ENCODE results near the gene NEUROG1. TPM values are rescaled to one million over a fixed set of nuclear protein-coding genes. Genes with fewer than 3 reads are reported as not detected.

The NEUROG1 gene
- polyA plus RNA-seq, 3 donors = not detected

DNA sequence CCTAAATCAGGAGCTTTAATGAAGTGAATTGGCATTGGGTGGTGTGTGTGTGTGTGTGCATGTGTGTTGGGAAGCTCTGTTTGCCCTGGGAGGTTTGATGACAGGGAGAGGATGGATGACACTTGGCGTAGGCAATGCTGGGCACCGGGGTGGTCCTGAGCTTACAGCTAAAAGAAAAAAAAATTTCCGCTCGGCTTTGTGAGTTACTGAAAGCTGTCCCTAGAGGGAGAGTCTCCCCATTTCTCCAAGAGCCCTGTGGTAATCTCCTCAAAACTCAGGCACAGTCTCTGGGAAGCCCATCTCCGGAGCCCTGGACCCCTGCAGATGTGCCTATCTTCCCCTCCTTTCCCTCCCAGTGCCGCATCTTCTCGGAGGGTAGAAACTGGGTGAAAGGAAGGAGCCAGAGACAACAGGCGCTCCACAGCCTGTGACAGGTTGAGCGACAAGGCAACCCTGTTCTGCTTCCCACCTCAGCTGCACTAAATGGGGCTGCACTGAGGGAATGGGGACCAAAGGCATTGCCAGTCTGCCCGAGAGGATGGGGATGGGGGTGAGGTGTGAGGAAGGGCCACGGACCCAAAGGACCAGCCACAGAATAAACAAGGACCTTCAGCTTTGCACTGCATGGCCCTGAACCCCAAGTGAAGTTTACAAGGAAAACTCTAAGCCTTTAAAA, 47.8 kb downstream of the NEUROG1 start:
- peak overlapping the region in 2 of 7 donors; percentile 0 to 6 for H3K27ac Mint-ChIP-seq
- intact Hi-C loops (cut with micrococcal nuclease) = no loop called here
- TF ChIP-seq, protein P1, sequence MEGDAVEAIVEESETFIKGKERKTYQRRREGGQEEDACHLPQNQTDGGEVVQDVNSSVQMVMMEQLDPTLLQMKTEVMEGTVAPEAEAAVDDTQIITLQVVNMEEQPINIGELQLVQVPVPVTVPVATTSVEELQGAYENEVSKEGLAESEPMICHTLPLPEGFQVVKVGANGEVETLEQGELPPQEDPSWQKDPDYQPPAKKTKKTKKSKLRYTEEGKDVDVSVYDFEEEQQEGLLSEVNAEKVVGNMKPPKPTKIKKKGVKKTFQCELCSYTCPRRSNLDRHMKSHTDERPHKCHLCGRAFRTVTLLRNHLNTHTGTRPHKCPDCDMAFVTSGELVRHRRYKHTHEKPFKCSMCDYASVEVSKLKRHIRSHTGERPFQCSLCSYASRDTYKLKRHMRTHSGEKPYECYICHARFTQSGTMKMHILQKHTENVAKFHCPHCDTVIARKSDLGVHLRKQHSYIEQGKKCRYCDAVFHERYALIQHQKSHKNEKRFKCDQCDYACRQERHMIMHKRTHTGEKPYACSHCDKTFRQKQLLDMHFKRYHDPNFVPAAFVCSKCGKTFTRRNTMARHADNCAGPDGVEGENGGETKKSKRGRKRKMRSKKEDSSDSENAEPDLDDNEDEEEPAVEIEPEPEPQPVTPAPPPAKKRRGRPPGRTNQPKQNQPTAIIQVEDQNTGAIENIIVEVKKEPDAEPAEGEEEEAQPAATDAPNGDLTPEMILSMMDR (IDR thresholded peaks at IDR 0.05) = no peak

DNA sequence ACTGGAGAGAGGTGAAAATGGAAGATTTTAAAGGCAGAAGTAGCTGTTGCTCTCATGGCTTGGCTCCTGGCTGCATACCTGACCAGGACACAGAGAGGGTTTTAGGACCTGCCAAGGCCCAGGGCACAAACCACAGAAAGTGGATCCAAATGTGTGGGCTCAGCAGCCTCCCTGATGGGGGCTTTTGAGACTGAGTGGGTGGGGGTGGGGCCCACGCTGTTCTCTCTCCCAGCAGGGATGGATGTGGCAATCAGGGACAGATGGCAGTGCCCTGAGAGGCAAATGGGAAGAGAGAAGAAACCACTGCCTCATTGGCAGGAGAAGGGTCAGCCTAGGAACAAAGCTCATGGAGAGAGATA, 48.7 kb downstream of the NEUROG1 start:
- H3K4me1 ChIP-seq (ENCODE audit: control insufficient read depth in 1 of 2, insufficient read depth in 2 of 2, low read length in 2 of 2) = peaks cover 23 to 34% of the 10 kb centered on the region in 2 donors
- no peak overlapping the region for H2AFZ ChIP-seq (ENCODE audit: insufficient read depth, low read depth, low read length, poor library complexity, severe bottlenecking)
- peak overlapping the region in 1 of 2 donors; percentile 95 for H3K4me3 Mint-ChIP-seq
- peaks cover 0 to 29% (median 6%) of the 10 kb centered on the region in 7 donors for H3K9me3 Mint-ChIP-seq
- H3K4me3 ChIP-seq (replicated peaks in 1 of 3; ENCODE audit: low read depth in 2 of 3, low read length in 3 of 3) = no peak overlapping the region
- no peak overlapping the region for H3K9ac ChIP-seq (ENCODE audit: insufficient read depth, low read length, poor library complexity, severe bottlenecking)
- intact Hi-C loops (cut with micrococcal nuclease) = no loop called here
- H3K4me1 Mint-ChIP-seq = peaks cover 30% of the 10 kb centered on the region
- WGBS (ENCODE audit: insufficient coverage) = 0% methylated on average over 1 of the region's 1 CpG
- H3K9me3 ChIP-seq (replicated peaks in 1 of 2; ENCODE audit: control insufficient read depth in 1 of 2, insufficient read depth in 1 of 2, low read length in 2 of 2) = peaks cover 0 to 27% of the 10 kb centered on the region in 2 donors
- no peak overlapping the region for H3K4me2 ChIP-seq (replicated peaks; ENCODE audit: extremely low read depth, low read length, poor library complexity, severe bottlenecking)
- H3K27me3 Mint-ChIP-seq (ENCODE audit: low read depth in 3 of 3) = peaks cover 65 to 69% (median 65%) of the 10 kb centered on the region in 3 donors
- peaks cover 54 to 64% of the 10 kb centered on the region in 2 donors for H3K27me3 ChIP-seq (ENCODE audit: control insufficient read depth in 2 of 2, insufficient read depth in 2 of 2, low read length in 2 of 2)
- TF ChIP-seq, protein P1 (IDR thresholded peaks at IDR 0.05) = no peak
- H3K79me2 ChIP-seq (ENCODE audit: insufficient read depth, low read length) = no peaks in the 10 kb centered on the region
- H3K27ac Mint-ChIP-seq = no peak overlapping the region
- H3K36me3 Mint-ChIP-seq = peaks cover 1 to 2% of the 10 kb centered on the region in 2 donors
- H3K36me3 ChIP-seq (replicated peaks in 1 of 2; ENCODE audit: control insufficient read depth in 1 of 2, insufficient read depth in 2 of 2, low read length in 2 of 2) = no peaks in the 10 kb centered on the region
- no peak overlapping the region for H3K27ac ChIP-seq (ENCODE audit: low read depth in 1 of 2, low read length in 2 of 2)
- no peaks in the 10 kb centered on the region for H4K20me1 ChIP-seq (ENCODE audit: insufficient read depth, low read length)
- no peak for DNase-seq

More for the DNA sequence above, 47.8 kb downstream of the NEUROG1 start:
- peak overlapping the region in 1 of 2 donors; percentile 95 for H3K4me3 Mint-ChIP-seq
- peaks cover 0 to 27% of the 10 kb centered on the region in 2 donors for H3K9me3 ChIP-seq (replicated peaks in 1 of 2; ENCODE audit: control insufficient read depth in 1 of 2, insufficient read depth in 1 of 2, low read length in 2 of 2)
- no peak overlapping the region for H2AFZ ChIP-seq (ENCODE audit: insufficient read depth, low read depth, low read length, poor library complexity, severe bottlenecking)
- no peaks in the 10 kb centered on the region for H4K20me1 ChIP-seq (ENCODE audit: insufficient read depth, low read length)
- no peak overlapping the region for H3K4me2 ChIP-seq (replicated peaks; ENCODE audit: extremely low read depth, low read length, poor library complexity, severe bottlenecking)
- H3K27me3 Mint-ChIP-seq (ENCODE audit: low read depth in 3 of 3) = peaks cover 72 to 78% (median 74%) of the 10 kb centered on the region in 3 donors
- peaks cover 33 to 43% of the 10 kb centered on the region in 2 donors for H3K4me1 ChIP-seq (ENCODE audit: control insufficient read depth in 1 of 2, insufficient read depth in 2 of 2, low read length in 2 of 2)
- WGBS (ENCODE audit: insufficient coverage) = 49% methylated on average over 3 of the region's 11 CpGs
- peaks cover 0 to 29% (median 9%) of the 10 kb centered on the region in 7 donors for H3K9me3 Mint-ChIP-seq
- H3K4me1 Mint-ChIP-seq = peaks cover 39% of the 10 kb centered on the region
- H3K27me3 ChIP-seq (ENCODE audit: control insufficient read depth in 2 of 2, insufficient read depth in 2 of 2, low read length in 2 of 2) = peaks cover 63 to 74% of the 10 kb centered on the region in 2 donors
- H3K4me3 ChIP-seq (replicated peaks in 1 of 3; ENCODE audit: low read depth in 2 of 3, low read length in 3 of 3) = no peak overlapping the region
- H3K36me3 ChIP-seq (replicated peaks in 1 of 2; ENCODE audit: control insufficient read depth in 1 of 2, insufficient read depth in 2 of 2, low read length in 2 of 2) = no peaks in the 10 kb centered on the region
- DNase-seq = no peak
- no peak overlapping the region for H3K27ac ChIP-seq (ENCODE audit: low read depth in 1 of 2, low read length in 2 of 2)
- no peak overlapping the region for H3K9ac ChIP-seq (ENCODE audit: insufficient read depth, low read length, poor library complexity, severe bottlenecking)
- H3K79me2 ChIP-seq (ENCODE audit: insufficient read depth, low read length) = no peaks in the 10 kb centered on the region
- H3K36me3 Mint-ChIP-seq = peaks cover 2 to 3% of the 10 kb centered on the region in 2 donors
